GM23248 (cell line): ENCODE measurements around the gene PPM1H. TPM values are rescaled to one million over a fixed set of nuclear protein-coding genes. Genes with fewer than 3 reads are reported as not detected.
A peak's percentile ranks its signal among the peaks of the same experiment; 100 is the strongest.

Experiments used
- DNase-seq: peaks from one replicate; pipeline ENCODE4 v3.0.0-alpha.2; 2015
- H2AFZ ChIP-seq: fragments of 200-600 bp; sonication (generic); 2 replicates; pipeline ENCODE4 v1.6.1; 2016; ENCODE audit warnings: antibody characterized with exemption
- H3F3A ChIP-seq: fragments of 200-600 bp; sonication (generic); 2 replicates; pipeline ENCODE4 v1.6.1; 2016; ENCODE audit warnings: mild to moderate bottlenecking, antibody characterized with exemption, mixed run types; ENCODE audit not compliant: insufficient read depth
- H3K27ac ChIP-seq: fragments of 200-600 bp; sonication (generic); 2 replicates; pipeline ENCODE4 v1.5.1; 2016; ENCODE audit warnings: mild to moderate bottlenecking
- H3K27me3 ChIP-seq: fragments of 200-600 bp; sonication (generic); replicated peaks from 2 replicates; pipeline ENCODE4 v1.6.1; 2016; ENCODE audit warnings: mild to moderate bottlenecking; ENCODE audit not compliant: insufficient read depth
- H3K36me3 ChIP-seq: fragments of 200-600 bp; sonication (generic); 2 replicates; pipeline ENCODE4 v1.6.1; 2016; ENCODE audit warnings: low read depth, mild to moderate bottlenecking
- H3K4me1 ChIP-seq: fragments of 200-600 bp; sonication (generic); 2 replicates; pipeline ENCODE4 v1.6.1; 2016; ENCODE audit warnings: mild to moderate bottlenecking; ENCODE audit not compliant: insufficient read depth
- H3K4me2 ChIP-seq: fragments of 200-600 bp; sonication (generic); one replicate; pipeline ENCODE4 v1.6.1; 2016; ENCODE audit warnings: mild to moderate bottlenecking; ENCODE audit not compliant: unreplicated experiment
- H3K4me3 ChIP-seq: fragments of 200-600 bp; sonication (generic); 2 replicates; pipeline ENCODE4 v1.5.1; 2016; ENCODE audit warnings: mild to moderate bottlenecking
- H3K79me2 ChIP-seq: fragments of 200-600 bp; sonication (generic); 2 replicates; pipeline ENCODE4 v1.6.1; 2016; ENCODE audit warnings: mild to moderate bottlenecking; ENCODE audit not compliant: insufficient read depth
- H3K9ac ChIP-seq: fragments of 200-600 bp; sonication (generic); 2 replicates; pipeline ENCODE4 v1.6.1; 2016; ENCODE audit warnings: mild to moderate bottlenecking
- H3K9me2 ChIP-seq: fragments of 200-600 bp; sonication (generic); 2 replicates; pipeline ENCODE4 v1.6.1; 2016; ENCODE audit warnings: mixed run types, mild to moderate bottlenecking, moderate library complexity; ENCODE audit not compliant: insufficient read depth
- H3K9me3 ChIP-seq: fragments of 200-600 bp; sonication (generic); one replicate; pipeline ENCODE4 v1.6.1; 2017; ENCODE audit warnings: low read depth
- H4K20me1 ChIP-seq: fragments of 200-600 bp; sonication (generic); 2 replicates; pipeline ENCODE4 v1.6.0; 2016; ENCODE audit not compliant: insufficient read depth
- EZH2 ChIP-seq: fragments of 200-600 bp; sonication (generic); IDR thresholded peaks from 2 replicates; pipeline ENCODE4 v1.6.1; 2018; ENCODE audit warnings: antibody characterized with exemption, mild to moderate bottlenecking; ENCODE audit not compliant: insufficient read depth, poor library complexity, severe bottlenecking
- EZH2phosphoT487 ChIP-seq: fragments of 200-600 bp; sonication (generic); IDR thresholded peaks from 2 replicates; pipeline ENCODE4 v1.6.1; 2018; ENCODE audit warnings: antibody characterized with exemption, moderate library complexity, mild to moderate bottlenecking, low read depth; ENCODE audit not compliant: insufficient read depth
- WGBS, 2 experiments: methylation state at CpG; one replicate each; pipeline ENCODE4 v1.1.6; 2015 to 2017; ENCODE audit warnings: low lambda C conversion rate in 2 of 2, low coverage in 1 of 2; ENCODE audit errors: missing lambda C conversion rate in 2 of 2; 5-methylcytosine and 5-hydroxymethylcytosine counted together
- in situ Hi-C: fragments of 300-500 bp; cut with MboI; formaldehyde crosslinking; loops from 2 replicates; pipeline ENCODE4 v1.15.0; 2020
- polyA plus RNA-seq: library from polyadenylated mRNA; unstranded; fragments of >200 nt; fragmentation: Nextera tagmentation; extraction: Ambion mirVana; gene quantifications from 2 replicates; pipeline ENCODE4 v1.2.1, GENCODE V29; 2016
- total RNA-seq: library from RNA; depleted of rRNA; stranded (reverse); fragments of >200 nt; shearing (Covaris generic); gene quantifications from 2 replicates; pipeline ENCODE4 v1.2.3, GENCODE V29; 2014

PPM1H gene
- total and polyA plus RNA-seq, 2 experiments from 2014 or later = 0.13 to 1.2 TPM

DNA sequence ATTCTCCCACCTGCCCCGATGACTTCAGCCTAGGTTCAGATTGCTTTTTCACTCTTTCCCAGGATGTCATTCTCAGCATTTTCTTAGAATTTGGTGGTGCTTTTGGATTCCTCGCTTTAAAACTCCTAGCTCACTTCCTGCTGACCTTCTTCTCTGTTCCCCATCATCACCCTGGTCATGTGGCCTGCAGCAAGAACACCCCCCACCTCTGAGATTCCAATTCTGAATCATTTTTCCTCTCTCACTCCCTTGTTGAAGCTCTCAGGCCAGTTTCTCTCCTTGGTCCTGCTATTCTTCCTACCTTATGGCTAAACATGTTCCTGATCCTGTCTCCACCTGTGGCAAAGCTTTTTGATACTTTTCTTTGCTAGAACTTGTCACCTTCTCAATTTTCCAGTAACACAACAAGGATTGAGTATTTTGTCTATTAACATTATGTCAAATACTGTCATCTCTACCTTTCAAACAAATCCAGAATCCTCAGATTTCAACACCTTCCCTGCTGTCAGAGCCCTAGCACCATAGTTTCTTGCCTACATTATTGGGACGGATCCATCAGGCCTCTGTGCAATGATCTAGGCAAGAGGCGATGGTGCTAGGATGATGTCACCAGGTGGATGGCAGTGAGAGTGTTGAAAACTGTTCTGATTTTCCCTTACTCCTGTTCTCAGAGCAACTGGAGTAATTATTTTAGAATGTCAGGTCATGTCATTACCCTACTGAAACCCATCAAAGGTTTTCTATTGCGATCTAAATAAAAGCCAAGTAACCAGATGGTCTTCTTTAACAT is 234.7 kb downstream of the PPM1H start:
- peak; percentile 58 for DNase-seq
- H3K4me2 ChIP-seq = peak overlapping the region; percentile 8
- in situ Hi-C loops = no loop called here
- no peak for TF ChIP-seq EZH2phosphoT487
- TF ChIP-seq EZH2 = no peak
- H2AFZ ChIP-seq = no peak overlapping the region
- no peaks in the 10 kb centered on the region for H3K9me3 ChIP-seq
- no peaks in the 10 kb centered on the region for H4K20me1 ChIP-seq
- no peaks in the 10 kb centered on the region; the same call in 1 of the 2 replicates for H3K9me2 ChIP-seq
- H3K79me2 ChIP-seq = no peaks in the 10 kb centered on the region
- no peak overlapping the region for H3K4me3 ChIP-seq
- H3K27me3 ChIP-seq = no peaks in the 10 kb centered on the region
- peaks cover 70% of the 10 kb centered on the region for H3F3A ChIP-seq
- WGBS, 2 experiments = 87 to 91% methylated on average over 5 of the region's 5 CpGs
- peak overlapping the region; percentile 1; the same call in 1 of the 2 replicates for H3K27ac ChIP-seq
- H3K36me3 ChIP-seq = no peaks in the 10 kb centered on the region
- no peak overlapping the region for H3K9ac ChIP-seq
- peaks cover 79% of the 10 kb centered on the region for H3K4me1 ChIP-seq

DNA sequence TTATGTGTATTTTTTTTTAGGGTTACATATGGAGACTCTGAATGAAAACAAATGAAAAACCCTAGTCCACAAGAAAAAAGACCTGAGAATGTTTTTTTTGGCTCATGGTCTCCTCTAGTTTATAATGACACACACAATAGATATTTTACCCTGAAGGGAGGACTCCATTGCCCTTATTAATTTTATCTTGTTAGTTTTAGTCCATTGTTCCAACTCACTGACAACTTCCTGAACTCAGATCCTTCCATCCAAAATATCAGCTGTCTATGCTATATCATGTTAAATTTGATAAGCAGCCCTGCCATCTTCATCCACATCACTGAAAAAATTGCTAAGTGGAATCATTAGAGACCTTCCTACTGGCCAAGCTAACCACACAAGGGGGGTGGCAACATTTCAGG is 236.2 kb downstream of the PPM1H start:
- peaks cover 77% of the 10 kb centered on the region for H3K4me1 ChIP-seq
- no peaks in the 10 kb centered on the region for H3K9me3 ChIP-seq
- no peak for TF ChIP-seq EZH2
- TF ChIP-seq EZH2phosphoT487 = no peak
- H3K4me2 ChIP-seq = peak overlapping the region; percentile 39
- no peaks in the 10 kb centered on the region for H4K20me1 ChIP-seq
- DNase-seq = peak; percentile 74
- H3K9me2 ChIP-seq = no peaks in the 10 kb centered on the region; the same call in 1 of the 2 replicates
- H3K27me3 ChIP-seq = no peaks in the 10 kb centered on the region
- no peak overlapping the region for H2AFZ ChIP-seq
- H3F3A ChIP-seq = peaks cover 62% of the 10 kb centered on the region
- H3K27ac ChIP-seq = peak overlapping the region; percentile 74
- H3K36me3 ChIP-seq = no peaks in the 10 kb centered on the region
- in situ Hi-C loops = no loop called here
- no peak overlapping the region for H3K9ac ChIP-seq
- H3K79me2 ChIP-seq = no peaks in the 10 kb centered on the region
- no peak overlapping the region for H3K4me3 ChIP-seq

DNA sequence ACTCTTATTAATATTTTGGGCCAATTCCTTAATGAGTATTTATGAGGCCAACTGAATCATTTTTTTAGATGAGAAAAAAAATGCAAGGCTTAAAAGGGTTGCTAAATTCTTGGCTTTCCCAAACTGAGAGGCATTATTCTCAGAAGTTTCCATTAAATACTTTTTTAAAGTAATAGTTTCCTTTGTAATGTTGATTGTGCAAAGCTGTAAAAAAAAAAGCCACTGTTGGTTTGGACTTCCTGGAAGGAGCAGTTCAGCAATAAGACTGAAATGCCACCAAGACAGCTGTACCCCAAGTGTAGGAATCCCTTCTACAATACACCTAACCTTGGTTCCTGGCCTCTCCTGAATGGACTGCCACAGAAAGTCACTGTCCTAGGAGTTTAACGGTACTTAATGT is 237.1 kb downstream of the PPM1H start:
- no peaks in the 10 kb centered on the region for H4K20me1 ChIP-seq
- no peaks in the 10 kb centered on the region for H3K36me3 ChIP-seq
- no peak overlapping the region for H3K4me3 ChIP-seq
- 4 to 8% methylated on average over 1 of the region's 1 CpG for WGBS, 2 experiments
- H3K27ac ChIP-seq = peak overlapping the region; percentile 74
- no peaks in the 10 kb centered on the region for H3K27me3 ChIP-seq
- peaks cover 77% of the 10 kb centered on the region for H3K4me1 ChIP-seq
- no peaks in the 10 kb centered on the region for H3K9me3 ChIP-seq
- peaks cover 62% of the 10 kb centered on the region for H3F3A ChIP-seq
- DNase-seq = peak; percentile 49
- no peaks in the 10 kb centered on the region for H3K79me2 ChIP-seq
- peak overlapping the region; percentile 72 for H2AFZ ChIP-seq
- no peak for TF ChIP-seq EZH2phosphoT487
- TF ChIP-seq EZH2 = no peak
- peak overlapping the region; percentile 31; the same call in 1 of the 2 replicates for H3K9ac ChIP-seq
- peak overlapping the region; percentile 39 for H3K4me2 ChIP-seq
- in situ Hi-C loops = no loop called here
- no peaks in the 10 kb centered on the region; the same call in 1 of the 2 replicates for H3K9me2 ChIP-seq

DNA sequence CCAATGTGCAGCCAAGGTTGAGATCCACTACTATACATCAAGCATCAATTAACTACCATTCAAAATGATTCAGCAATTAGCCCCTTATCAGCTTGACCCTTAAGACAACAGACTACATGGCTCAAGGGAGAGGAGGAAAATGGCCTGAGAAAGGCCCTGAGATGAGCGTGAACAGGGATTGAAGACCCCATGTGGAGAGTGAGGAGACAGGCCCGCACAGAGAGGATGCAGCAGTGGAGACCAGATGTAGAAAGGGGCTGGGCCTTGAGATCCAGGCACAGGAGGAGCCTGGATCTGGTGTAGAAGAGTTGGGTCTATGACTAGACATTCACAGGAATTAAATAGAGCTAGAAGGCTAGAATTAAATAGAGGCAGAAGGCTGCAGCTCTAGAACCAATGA is 239.3 kb downstream of the PPM1H start:
- H3F3A ChIP-seq = peaks cover 53% of the 10 kb centered on the region
- no peaks in the 10 kb centered on the region for H3K79me2 ChIP-seq
- H3K9me3 ChIP-seq = no peaks in the 10 kb centered on the region
- in situ Hi-C loops = no loop called here
- H3K4me2 ChIP-seq = no peak overlapping the region
- H3K36me3 ChIP-seq = no peaks in the 10 kb centered on the region
- no peak overlapping the region for H3K27ac ChIP-seq
- no peaks in the 10 kb centered on the region for H3K27me3 ChIP-seq
- DNase-seq = no peak
- no peak overlapping the region for H3K4me3 ChIP-seq
- no peaks in the 10 kb centered on the region; the same call in 1 of the 2 replicates for H3K9me2 ChIP-seq
- no peak overlapping the region; the same call in 1 of the 2 replicates for H2AFZ ChIP-seq
- no peak for TF ChIP-seq EZH2
- no peak for TF ChIP-seq EZH2phosphoT487
- 92 to 98% methylated on average over 2 of the region's 2 CpGs for WGBS, 2 experiments
- peaks cover 73% of the 10 kb centered on the region for H3K4me1 ChIP-seq
- H4K20me1 ChIP-seq = no peaks in the 10 kb centered on the region
- no peak overlapping the region for H3K9ac ChIP-seq
